GM12865 (cell line): Measurements from ENCODE around the gene MKRN2.

ENCODE experiments used
- DNase-seq: peaks from one replicate; pipeline ENCODE4 v3.0.0; 2010; ENCODE audit warnings: low read depth
- H3K4me3 ChIP-seq: 2 replicates; pipeline ENCODE4 v1.5.1; 2011; ENCODE audit warnings: mild to moderate bottlenecking, low read depth, low read length, control low read depth
- TF ChIP-seq, protein P1 (sequence below): IDR thresholded peaks from 2 replicates; pipeline ENCODE4 v1.5.1; 2011; ENCODE audit warnings: low read length, control low read depth, low read depth, inconsistent platforms; ENCODE audit not compliant: insufficient read depth; ENCODE audit errors: missing control alignments

The MKRN2 gene

DNA sequence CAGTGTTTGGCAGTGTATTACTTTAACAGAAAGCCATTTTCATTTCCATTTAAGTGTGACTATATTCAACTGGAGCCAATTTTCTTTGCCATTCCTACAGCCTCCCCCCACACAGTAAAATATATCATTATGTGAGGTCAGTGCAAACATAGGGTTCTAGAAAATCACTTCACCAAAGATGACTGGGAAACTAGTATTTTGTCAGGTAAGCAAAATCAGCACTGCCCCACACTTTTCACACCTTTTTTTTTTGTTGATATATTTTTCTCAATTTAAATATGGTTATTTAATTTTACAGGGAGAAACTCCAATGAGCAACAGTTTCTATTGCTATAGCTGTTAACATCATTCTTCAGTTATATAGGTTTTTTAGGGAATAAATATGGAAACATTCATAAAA, 41.3 kb upstream of the MKRN2 start:
- TF ChIP-seq, protein P1, sequence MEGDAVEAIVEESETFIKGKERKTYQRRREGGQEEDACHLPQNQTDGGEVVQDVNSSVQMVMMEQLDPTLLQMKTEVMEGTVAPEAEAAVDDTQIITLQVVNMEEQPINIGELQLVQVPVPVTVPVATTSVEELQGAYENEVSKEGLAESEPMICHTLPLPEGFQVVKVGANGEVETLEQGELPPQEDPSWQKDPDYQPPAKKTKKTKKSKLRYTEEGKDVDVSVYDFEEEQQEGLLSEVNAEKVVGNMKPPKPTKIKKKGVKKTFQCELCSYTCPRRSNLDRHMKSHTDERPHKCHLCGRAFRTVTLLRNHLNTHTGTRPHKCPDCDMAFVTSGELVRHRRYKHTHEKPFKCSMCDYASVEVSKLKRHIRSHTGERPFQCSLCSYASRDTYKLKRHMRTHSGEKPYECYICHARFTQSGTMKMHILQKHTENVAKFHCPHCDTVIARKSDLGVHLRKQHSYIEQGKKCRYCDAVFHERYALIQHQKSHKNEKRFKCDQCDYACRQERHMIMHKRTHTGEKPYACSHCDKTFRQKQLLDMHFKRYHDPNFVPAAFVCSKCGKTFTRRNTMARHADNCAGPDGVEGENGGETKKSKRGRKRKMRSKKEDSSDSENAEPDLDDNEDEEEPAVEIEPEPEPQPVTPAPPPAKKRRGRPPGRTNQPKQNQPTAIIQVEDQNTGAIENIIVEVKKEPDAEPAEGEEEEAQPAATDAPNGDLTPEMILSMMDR = no peak
- no peak for DNase-seq
- H3K4me3 ChIP-seq = no peak overlapping the region

DNA sequence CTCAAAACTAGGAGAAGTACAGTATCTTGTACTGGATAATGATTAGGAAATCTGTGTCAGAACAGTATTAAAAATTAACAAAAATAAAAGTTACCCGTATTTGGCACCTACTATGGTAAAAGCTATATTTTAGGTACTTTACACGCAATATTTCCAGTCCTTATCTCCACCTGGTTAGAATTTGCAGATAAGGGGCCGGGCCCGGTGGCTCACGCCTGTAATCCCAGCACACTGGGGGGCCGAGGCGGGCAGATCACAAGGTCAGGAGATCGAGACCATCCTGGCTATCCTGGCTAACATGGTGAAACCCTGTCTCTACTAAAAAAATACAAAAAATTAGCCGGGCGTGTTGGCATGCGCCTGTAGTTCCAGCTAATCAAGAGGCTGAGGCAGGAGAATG, 40.0 kb upstream of the MKRN2 start:
- TF ChIP-seq, protein P1 = no peak
- no peak overlapping the region for H3K4me3 ChIP-seq
- no peak for DNase-seq

DNA sequence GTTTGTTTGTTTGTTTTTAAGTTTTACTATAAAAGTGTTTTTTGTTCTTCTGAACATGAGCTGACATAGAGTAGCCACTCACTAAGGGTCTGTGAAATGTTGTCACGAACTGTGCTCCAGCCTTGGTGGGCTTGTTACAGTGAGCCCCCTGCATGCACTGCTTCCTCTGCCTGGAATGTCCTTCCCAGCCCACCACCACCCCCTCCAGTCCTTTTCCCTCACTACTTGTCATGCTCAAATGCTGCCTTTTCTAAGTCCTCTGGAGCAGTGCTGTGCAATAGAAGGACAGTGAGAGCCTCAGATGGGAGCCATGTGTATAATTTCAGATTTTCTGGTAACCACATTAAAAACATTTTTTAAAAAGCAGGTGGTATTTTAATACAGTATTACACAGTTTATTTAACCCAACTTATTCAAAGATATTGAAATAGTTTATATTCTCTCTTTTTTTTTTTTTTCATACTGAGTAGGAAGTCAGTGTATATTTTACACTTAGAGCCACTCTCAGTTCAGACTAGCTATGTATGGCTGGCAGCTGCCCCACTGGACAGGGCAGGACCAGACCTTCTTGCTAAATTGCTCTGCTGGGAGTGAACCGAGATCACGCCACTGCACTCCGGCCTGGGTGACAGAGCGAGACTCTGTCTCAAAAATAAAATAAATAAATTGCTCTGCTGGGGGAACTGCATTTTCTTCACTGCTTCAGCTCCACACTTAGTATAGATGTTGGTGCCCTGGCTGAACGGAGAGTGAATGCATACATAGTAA, 38.4 kb upstream of the MKRN2 start:
- no peak for DNase-seq
- TF ChIP-seq, protein P1 = no peak
- no peak overlapping the region for H3K4me3 ChIP-seq

DNA sequence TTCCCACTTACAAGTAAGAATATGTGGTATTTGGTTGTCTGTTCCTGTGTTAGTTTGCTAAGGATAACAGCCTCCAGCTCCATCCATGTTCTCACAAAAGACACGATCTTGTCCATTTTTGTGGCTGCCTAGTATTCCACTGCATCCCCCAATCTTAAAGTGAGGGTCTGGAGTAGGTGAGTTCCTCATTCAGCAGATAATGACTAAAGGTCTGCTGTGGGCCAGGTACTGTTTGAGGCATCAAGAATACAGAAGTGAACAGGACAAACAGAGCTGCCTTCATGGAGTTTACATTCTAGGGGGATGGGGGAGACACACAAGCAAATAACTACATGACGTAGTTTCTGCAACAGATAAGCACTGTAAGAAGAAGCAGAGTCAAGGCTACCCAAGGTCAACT, 35.9 kb upstream of the MKRN2 start:
- no peak for DNase-seq
- H3K4me3 ChIP-seq = no peak overlapping the region
- TF ChIP-seq, protein P1 = no peak

DNA sequence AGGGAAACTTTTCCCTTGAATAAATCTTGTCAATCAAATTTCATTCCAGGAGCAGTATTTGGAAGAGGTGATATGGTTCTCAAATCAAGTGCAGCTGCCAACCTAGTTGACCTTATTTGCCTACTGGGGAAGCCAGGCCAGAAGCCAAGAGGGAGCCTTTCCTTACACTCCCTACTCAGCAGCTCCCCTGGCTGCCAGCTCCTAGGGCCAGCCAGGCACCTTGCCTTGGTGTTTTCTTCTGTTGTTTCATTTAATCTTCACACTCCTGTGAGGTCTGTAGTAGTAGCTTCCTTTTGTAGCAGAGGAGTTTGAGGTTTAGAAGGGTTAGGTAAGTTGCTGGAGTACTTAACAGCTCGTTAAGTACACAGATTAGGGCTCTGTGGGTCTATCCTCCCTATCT, 34.2 kb upstream of the MKRN2 start:
- TF ChIP-seq, protein P1 = no peak
- no peak overlapping the region for H3K4me3 ChIP-seq
- no peak for DNase-seq

DNA sequence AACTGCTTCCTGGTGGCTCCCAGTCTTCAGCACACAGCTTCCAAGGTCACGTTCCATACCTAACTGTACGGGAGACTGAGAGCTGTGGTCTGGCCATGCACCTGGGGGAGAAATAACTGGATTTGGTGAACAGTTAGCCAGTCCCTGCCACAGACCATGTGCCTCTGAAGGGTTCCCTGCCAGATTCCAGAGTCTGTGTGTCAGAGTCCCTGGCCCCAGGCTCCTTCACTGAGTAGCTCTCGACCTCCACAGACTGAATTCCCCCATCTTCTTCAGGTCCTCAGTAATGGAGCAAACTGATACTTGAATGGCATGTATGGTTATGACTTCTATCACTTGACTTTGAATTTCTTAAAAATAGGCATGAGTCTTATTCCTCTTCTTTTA, 29.1 kb upstream of the MKRN2 start:
- DNase-seq = no peak
- no peak overlapping the region for H3K4me3 ChIP-seq
- TF ChIP-seq, protein P1 = no peak

DNA sequence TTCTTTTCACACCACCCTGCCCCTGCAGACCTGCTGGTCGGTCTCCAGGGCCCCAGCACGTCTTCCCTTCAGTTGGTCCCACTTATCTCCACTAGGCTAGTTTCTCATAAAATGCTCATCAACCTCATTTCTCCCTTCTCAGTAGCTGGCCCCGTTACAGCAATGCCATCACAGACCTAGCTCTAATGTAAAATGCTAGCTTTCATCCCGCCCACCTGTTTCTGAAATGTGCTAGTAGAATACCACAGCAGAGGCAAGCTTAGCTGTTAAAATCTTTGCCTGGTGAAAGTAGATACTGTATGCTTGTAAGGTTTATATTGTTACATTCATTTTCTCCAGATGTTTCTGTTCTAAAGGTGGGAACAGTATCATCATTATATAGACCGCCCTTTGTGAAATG, 24.7 kb upstream of the MKRN2 start:
- TF ChIP-seq, protein P1 = no peak
- H3K4me3 ChIP-seq = no peak overlapping the region
- DNase-seq = no peak
